HG03439 (cell line): Measurements from ENCODE around the gene ALG13.
"Not testable (repeated sequence)": the region's sequence is repeated elsewhere in the genome, so short reads cannot be mapped to it uniquely, and the experiment has no call there.

Experiments
- ATAC-seq: cut with Tn5 transposase; IDR thresholded peaks from one replicate; pipeline ENCODE4 v1.9.1; 2021; ENCODE audit warnings: mild to moderate bottlenecking, moderate library complexity; ENCODE audit not compliant: unreplicated experiment

Gene ALG13

GRCh38 chrX:111756486-111756885 is 75.5 kb downstream of the ALG13 start:
- no peak for ATAC-seq

DNA sequence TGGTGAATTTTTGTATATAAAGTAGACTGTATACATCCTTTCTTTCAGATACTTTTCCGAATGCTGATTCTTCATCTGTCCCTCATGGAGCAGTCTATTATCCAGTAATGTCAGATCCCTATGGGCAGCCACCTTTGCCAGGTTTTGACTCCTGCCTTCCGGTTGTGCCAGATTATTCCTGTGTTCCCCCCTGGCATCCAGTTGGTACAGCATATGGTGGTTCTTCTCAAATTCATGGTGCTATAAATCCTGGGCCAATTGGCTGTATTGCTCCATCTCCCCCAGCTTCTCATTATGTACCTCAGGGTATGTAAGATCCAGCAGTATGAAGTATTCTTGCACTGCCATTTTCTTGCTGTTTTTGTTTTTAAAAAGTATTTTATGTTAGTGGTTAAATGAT is 78.7 kb downstream of the ALG13 start:
- no peak for ATAC-seq

DNA sequence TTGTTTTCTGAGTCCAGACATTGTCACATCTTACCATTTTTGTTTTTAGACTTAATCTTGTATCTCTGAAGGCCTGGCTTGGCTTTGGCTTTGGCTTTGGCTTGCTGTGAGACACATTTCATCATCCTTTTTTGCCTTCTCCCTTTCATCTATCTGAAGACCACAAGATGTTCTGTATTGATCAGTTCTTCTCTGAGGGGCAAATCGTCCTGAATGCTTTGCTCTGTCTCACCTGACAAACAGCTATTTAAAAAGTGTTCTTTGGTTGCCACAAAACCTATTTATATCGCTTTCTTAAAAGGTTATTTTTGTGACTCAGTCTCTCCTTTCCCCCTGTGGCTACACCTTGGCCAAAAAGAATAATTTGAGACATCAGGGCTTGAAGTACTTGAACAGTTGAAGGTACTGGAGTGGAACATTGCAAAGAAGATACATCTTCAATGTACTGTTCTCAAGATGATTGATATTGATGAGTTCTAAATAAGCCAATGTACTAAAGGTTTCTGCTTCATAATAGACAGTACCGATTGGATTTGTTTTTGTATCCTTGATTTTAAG is 80.7 kb downstream of the ALG13 start:
- ATAC-seq: no peak

DNA sequence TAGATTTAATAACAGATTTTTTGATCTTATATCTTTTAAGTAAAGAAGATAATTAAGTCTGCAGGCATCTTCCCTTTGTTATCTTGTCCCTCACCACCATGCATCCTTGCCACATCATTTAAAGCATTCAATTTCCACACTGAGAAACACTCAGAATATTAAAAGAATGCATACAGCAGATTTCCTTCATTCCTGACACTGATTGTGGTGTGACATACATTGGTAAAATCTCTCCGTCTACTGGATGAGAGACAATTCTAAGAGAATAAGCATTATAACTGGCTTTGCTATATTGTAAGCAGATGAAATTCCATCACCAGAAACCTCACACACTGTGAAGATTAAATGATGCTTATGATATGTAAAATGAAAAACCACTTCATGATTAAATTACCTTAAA is 97.6 kb downstream of the ALG13 start:
- no peak for ATAC-seq

GRCh38 chrX:111779582-111779981 is 98.6 kb downstream of the ALG13 start:
- no peak for ATAC-seq

DNA sequence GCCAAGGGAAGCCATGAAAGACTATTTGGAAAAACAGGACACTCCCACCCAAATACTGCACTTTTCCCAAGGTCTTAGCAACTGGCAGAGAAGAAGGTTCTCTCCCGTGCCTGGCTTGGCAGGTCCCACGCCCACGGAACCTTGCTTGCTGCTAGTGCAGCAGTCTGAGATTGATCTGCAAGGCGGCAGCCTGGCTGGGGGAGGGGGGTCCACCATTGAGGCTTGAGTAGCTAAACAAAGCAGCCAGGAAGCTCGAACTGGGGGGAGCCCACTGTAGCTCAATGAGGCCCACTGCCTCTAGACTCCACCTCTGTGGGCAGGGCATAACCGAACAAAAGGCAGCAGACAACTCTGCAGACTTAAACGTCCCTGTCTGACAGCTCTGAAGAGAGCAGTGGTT is 103.7 kb downstream of the ALG13 start:
- no peak for ATAC-seq

DNA sequence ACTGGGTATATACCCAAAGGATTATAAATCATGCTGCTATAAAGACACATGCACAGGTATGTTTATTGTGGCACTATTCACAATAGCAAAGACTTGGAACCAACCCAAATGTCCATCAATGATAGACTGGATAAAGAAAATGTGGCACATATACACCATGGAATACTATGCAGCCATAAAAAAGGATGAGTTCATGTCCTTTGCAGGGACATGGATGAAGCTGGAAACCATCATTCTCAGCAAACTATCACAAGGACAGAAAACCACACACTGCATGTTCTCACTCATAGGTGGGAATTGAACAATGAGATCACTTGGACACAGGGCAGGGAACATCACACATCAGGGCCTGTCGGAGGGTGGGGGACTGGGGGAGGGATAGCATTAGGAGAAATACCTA is 109.1 kb downstream of the ALG13 start:
- ATAC-seq: not testable (repeated sequence)
